ENCODE data around the gene CLEC1A.

The CLEC1A gene

GRCh38 chr12:10021342-10021741, 77.4 kb downstream of the CLEC1A start:
- Histone ChIP-seq H3K9me3 (ENCODE audit: control insufficient read depth in 2 of 2, low read length in 2 of 2) (no peaks in the 10 kb centered on the region), H3K27me3 (ENCODE audit: control insufficient read depth in 1 of 2, insufficient read depth in 2 of 2, low read length in 2 of 2) (no peaks in the 10 kb centered on the region)

More at GRCh38 chr12:10021342-10021741, 77.4 kb downstream of the CLEC1A start:
- Histone ChIP-seq H3K9ac (ENCODE audit: low read length in 2 of 2) (no peak overlapping the region), H3K36me3 (ENCODE audit: control insufficient read depth in 2 of 2, insufficient read depth in 2 of 2, low read length in 2 of 2) (no peaks in the 10 kb centered on the region), H3K27ac (ENCODE audit: low read length) (no peak overlapping the region), H3K4me1 (ENCODE audit: control insufficient read depth, insufficient read depth, low read length) (no peaks in the 10 kb centered on the region), H3K4me3 (ENCODE audit: low read length in 2 of 2) (no peak overlapping the region)

Measured in stomach smooth muscle (tissue), 2 donors.